ENCODE data around the gene SOCS6.

The SOCS6 gene

GRCh38 chr18:70294471-70295191 is 5.8 kb downstream of the SOCS6 start:
- DNase-seq (ENCODE audit: low read depth): no peak
- H3K4me3 ChIP-seq (ENCODE audit: control insufficient read depth, low read depth, low read length): no peak overlapping the region
- no peak for TF ChIP-seq CTCF (conservative IDR thresholded peaks at IDR 0.05; ENCODE audit: control insufficient read depth, insufficient read depth, low read depth, low read length)

GRCh38 chr18:70295192-70296188 is 6.6 kb downstream of the SOCS6 start:
- DNase-seq (ENCODE audit: low read depth): peak; percentile 43
- TF ChIP-seq CTCF (conservative IDR thresholded peaks at IDR 0.05; ENCODE audit: control insufficient read depth, insufficient read depth, low read depth, low read length): no peak
- no peak overlapping the region for H3K4me3 ChIP-seq (ENCODE audit: control insufficient read depth, low read depth, low read length)

GRCh38 chr18:70296289-70296688 is 7.4 kb downstream of the SOCS6 start:
- no peak overlapping the region for H3K4me3 ChIP-seq (ENCODE audit: control insufficient read depth, low read depth, low read length)
- DNase-seq (ENCODE audit: low read depth): no peak
- TF ChIP-seq CTCF (conservative IDR thresholded peaks at IDR 0.05; ENCODE audit: control insufficient read depth, insufficient read depth, low read depth, low read length): no peak

- no peak for DNase-seq (ENCODE audit: low read depth)
- no peak for TF ChIP-seq CTCF (conservative IDR thresholded peaks at IDR 0.05; ENCODE audit: control insufficient read depth, insufficient read depth, low read depth, low read length)
Observed at GRCh38 chr18:70296781-70297180, 7.9 kb downstream of the SOCS6 start.

GRCh38 chr18:70299393-70299792 is 10.5 kb downstream of the SOCS6 start:
- no peak for DNase-seq (ENCODE audit: low read depth)
- no peak for TF ChIP-seq CTCF (conservative IDR thresholded peaks at IDR 0.05; ENCODE audit: control insufficient read depth, insufficient read depth, low read depth, low read length)
- H3K4me3 ChIP-seq (ENCODE audit: control insufficient read depth, low read depth, low read length): no peak overlapping the region

More at GRCh38 chr18:70296781-70297180, 7.9 kb downstream of the SOCS6 start:
- no peak overlapping the region for H3K4me3 ChIP-seq (ENCODE audit: control insufficient read depth, low read depth, low read length)

- DNase-seq (ENCODE audit: low read depth): no peak
- no peak overlapping the region for H3K4me3 ChIP-seq (ENCODE audit: control insufficient read depth, low read depth, low read length)
- no peak for TF ChIP-seq CTCF (conservative IDR thresholded peaks at IDR 0.05; ENCODE audit: control insufficient read depth, insufficient read depth, low read depth, low read length)
Observed at GRCh38 chr18:70301667-70302066, 12.8 kb downstream of the SOCS6 start.

Measured in fibroblast of mammary gland (primary cell).